ENCODE measurements around the gene RSBN1. TPM values are rescaled to one million over a fixed set of nuclear protein-coding genes. Genes with fewer than 3 reads are reported as not detected.

The RSBN1 gene
- total RNA-seq, 4 donors from 2014 or later, result 15.8 to 24.3 (median 20.1) TPM

DNA sequence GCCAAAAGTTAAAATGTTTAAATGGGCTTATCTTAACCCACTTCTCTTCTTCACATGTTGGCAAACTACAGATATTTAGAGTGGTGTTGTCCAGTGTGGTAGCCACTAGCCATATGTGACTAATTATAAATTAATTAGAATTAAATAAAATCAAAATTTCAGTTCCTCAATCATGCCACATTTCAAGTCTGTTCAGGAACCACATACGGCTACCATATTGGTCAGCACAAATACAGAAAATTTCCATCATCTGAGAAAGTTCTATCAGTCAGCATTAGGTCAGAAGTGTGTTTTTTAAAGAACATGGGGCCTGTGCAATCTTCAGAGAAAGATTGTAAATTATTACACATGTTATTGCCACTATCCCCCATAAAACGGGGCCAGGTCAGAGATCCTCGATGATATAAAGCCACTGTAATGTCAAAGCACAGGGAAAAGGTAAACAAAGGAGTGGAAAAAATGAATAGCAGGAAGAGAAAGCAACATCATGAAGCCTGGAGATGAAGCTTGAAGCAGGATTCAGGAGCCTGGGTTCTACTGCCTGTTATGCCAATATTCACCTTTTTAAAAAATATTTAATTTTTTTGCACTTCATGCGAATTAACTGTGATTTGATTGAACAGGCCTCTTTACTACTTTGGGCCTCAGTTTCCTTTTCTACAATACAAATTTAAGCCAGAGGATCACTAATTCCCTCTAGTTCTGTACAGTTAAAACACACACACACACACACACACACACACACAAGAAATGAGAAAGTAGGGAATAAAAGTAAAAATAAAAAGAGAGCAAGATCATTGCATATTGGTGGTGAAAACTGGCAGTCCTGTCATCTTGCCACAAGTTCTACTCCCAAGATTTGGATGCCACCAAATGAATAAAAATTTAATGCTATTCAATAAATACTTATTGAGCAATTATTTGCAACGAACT is 2.3 kb downstream of the RSBN1 start:
- WGBS, result 42% methylated on average over 5 of the region's 5 CpGs
- Histone ChIP-seq H3K4me1 (peaks cover 21 to 49% (median 43%) of the 10 kb centered on the region in 4 donors), H3K9me3 (no peaks in the 10 kb centered on the region), H3K36me3 (peaks cover 0 to 5% (median 0%) of the 10 kb centered on the region in 4 donors), H3K4me3 (peak overlapping the region; percentile 85 to 93 (median 91)), H3K27me3 (no peaks in the 10 kb centered on the region), H3K27ac (replicated peaks in 1 of 4) (peak overlapping the region; percentile 6 to 98 (median 56))
- peak in 1 of 2 donors; percentile 28 for TF ChIP-seq POLR2AphosphoS5 (IDR thresholded peaks at IDR 0.05)
- TF ChIP-seq POLR2A (IDR thresholded peaks at IDR 0.05; ENCODE audit: low read depth), result no peak
- DNase-seq (ENCODE audit: extremely low spot score), result no peak
- intact Hi-C loops (cut with DNase I), result loop anchor here (5.0 kb wide), 1 partner anchor 53 kb away; the partner anchor contains the start of gene PHTF1

DNA sequence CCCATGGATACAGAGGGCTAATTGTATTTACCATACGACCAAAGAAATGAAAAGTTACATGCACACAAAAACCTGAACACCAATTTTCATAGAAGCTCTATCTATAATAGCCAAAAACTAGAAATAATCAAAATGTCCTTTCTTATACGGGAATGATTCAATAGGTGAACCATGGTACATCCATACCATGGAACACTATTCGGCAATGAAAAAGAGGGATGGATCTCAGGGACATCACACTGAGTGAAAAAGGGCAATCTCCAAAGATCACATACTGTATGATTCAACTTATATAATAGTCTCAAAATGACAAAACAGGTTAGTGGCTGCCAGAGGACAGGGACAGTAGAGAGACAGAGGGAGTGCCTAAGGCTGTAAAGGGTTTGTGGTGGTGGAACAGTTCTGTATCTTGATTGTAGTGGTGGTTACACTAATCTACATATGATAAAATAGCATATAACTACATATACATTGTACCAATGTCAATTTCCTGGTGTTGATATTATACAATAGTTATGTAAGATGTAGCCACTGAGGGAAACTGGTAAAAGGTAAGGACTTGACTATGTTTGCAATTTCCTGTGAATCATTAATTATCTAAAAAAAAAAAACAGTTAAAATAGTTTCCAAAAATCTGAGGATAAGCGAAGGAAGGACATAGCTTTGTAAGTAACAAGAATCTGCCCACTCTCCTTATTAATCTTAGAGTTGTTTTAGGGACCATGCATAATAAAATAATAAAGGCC is 3.7 kb downstream of the RSBN1 start:
- DNase-seq (ENCODE audit: extremely low spot score), result no peak
- peaks cover 0 to 5% (median 0%) of the 10 kb centered on the region in 4 donors for H3K36me3 ChIP-seq
- intact Hi-C loops (cut with DNase I), result no loop called here
- WGBS, result 86% methylated on average over 4 of the region's 4 CpGs
- H3K4me1 ChIP-seq, result peaks cover 33 to 62% (median 55%) of the 10 kb centered on the region in 4 donors
- no peaks in the 10 kb centered on the region for H3K27me3 ChIP-seq
- no peak overlapping the region for H3K27ac ChIP-seq (replicated peaks in 1 of 4)
- H3K9me3 ChIP-seq, result no peaks in the 10 kb centered on the region
- TF ChIP-seq POLR2A (IDR thresholded peaks at IDR 0.05; ENCODE audit: low read depth), result no peak
- TF ChIP-seq, protein P1, sequence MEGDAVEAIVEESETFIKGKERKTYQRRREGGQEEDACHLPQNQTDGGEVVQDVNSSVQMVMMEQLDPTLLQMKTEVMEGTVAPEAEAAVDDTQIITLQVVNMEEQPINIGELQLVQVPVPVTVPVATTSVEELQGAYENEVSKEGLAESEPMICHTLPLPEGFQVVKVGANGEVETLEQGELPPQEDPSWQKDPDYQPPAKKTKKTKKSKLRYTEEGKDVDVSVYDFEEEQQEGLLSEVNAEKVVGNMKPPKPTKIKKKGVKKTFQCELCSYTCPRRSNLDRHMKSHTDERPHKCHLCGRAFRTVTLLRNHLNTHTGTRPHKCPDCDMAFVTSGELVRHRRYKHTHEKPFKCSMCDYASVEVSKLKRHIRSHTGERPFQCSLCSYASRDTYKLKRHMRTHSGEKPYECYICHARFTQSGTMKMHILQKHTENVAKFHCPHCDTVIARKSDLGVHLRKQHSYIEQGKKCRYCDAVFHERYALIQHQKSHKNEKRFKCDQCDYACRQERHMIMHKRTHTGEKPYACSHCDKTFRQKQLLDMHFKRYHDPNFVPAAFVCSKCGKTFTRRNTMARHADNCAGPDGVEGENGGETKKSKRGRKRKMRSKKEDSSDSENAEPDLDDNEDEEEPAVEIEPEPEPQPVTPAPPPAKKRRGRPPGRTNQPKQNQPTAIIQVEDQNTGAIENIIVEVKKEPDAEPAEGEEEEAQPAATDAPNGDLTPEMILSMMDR (IDR thresholded peaks at IDR 0.05), result no peak
- TF ChIP-seq POLR2AphosphoS5 (IDR thresholded peaks at IDR 0.05), result no peak
- no peak for TF ChIP-seq EP300 (IDR thresholded peaks at IDR 0.05)
- H3K4me3 ChIP-seq, result no peak overlapping the region

DNA sequence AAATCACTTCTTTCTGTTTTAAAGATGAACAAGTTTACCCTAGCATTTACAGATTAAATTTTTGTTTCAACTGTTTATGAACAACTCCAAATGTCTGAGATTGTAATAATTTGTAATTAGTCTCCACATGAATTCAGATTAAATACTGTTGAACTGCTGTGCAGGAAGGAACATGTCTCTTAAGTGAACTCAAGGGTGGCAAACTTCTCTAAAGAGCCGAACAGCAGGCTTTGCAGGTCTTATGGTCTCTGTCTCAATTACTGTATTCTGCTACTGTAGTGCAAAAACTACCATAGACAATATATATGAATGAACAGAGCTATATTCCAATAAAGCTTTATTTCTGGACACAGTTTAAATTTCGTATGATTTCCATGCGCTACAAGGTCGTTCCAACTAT is 6.6 kb downstream of the RSBN1 start:
- H3K27me3 ChIP-seq, result no peaks in the 10 kb centered on the region
- H3K4me3 ChIP-seq, result no peak overlapping the region
- H3K27ac ChIP-seq (replicated peaks in 1 of 4), result no peak overlapping the region
- peaks cover 40 to 81% (median 76%) of the 10 kb centered on the region in 4 donors for H3K4me1 ChIP-seq
- DNase-seq (ENCODE audit: extremely low spot score), result no peak
- intact Hi-C loops (cut with DNase I), result no loop called here
- 83% methylated on average over 4 of the region's 4 CpGs for WGBS
- H3K36me3 ChIP-seq, result peaks cover 0 to 5% (median 0%) of the 10 kb centered on the region in 4 donors
- H3K9me3 ChIP-seq, result no peaks in the 10 kb centered on the region
- TF ChIP-seq, protein P1 (IDR thresholded peaks at IDR 0.05), result no peak
- TF ChIP-seq EP300 (IDR thresholded peaks at IDR 0.05) (no peak), POLR2A (IDR thresholded peaks at IDR 0.05; ENCODE audit: low read depth) (no peak), POLR2AphosphoS5 (IDR thresholded peaks at IDR 0.05) (no peak)

DNA sequence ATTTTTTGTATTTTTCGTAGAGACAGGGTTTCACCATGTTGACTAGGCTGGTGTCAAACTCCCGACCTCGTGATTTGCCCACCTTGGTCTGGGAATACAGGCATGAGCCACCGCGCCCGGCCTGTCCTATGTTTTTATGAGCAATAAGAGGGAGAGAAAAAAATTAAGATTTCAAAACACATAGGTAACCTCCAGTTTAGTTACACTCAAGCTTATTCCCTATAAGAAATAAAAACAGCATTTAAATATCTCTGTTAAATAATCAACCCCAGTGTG is 7.1 kb downstream of the RSBN1 start:
- H3K4me3 ChIP-seq, result no peak overlapping the region
- H3K4me1 ChIP-seq, result peaks cover 39 to 82% (median 76%) of the 10 kb centered on the region in 4 donors
- H3K27me3 ChIP-seq, result no peaks in the 10 kb centered on the region
- peaks cover 0 to 5% (median 0%) of the 10 kb centered on the region in 4 donors for H3K36me3 ChIP-seq
- H3K9me3 ChIP-seq, result no peaks in the 10 kb centered on the region
- TF ChIP-seq, protein P1 (IDR thresholded peaks at IDR 0.05), result no peak
- TF ChIP-seq POLR2AphosphoS5 (IDR thresholded peaks at IDR 0.05), result no peak
- TF ChIP-seq EP300 (IDR thresholded peaks at IDR 0.05), result no peak
- no peak for TF ChIP-seq POLR2A (IDR thresholded peaks at IDR 0.05; ENCODE audit: low read depth)
- WGBS, result 97% methylated on average over 6 of the region's 6 CpGs
- no peak for DNase-seq (ENCODE audit: extremely low spot score)
- H3K27ac ChIP-seq (replicated peaks in 1 of 4), result no peak overlapping the region
- intact Hi-C loops (cut with DNase I), result no loop called here

All from esophagus muscularis mucosa (tissue), 4 donors.